T follicular helper cell (primary cell): ENCODE measurements around the gene WDR64.

Source experiments
- DNase-seq: peaks from one replicate; pipeline ENCODE4 v3.0.0-alpha.2; 2020; ENCODE audit warnings: low read depth

The WDR64 gene

DNA sequence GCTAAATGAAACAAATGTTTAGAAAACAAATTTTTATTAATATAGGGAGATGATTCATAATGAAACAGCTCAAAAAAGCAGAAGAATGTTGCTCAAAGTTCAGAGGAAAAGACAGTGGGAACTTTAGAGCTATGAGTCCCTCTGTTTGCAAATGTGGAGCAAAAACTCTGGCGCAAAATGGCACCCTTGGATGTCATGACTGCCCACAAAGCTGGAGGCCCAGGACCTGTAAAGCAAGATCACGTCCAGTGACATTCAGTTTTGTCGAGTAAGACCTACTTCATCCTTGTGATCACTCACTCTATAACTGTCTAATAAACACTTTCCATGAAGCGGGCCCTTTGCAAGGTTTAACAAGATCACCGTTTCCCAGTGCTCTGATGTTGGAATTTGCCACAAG, 186.8 kb downstream of the WDR64 start:
- no peak for DNase-seq

DNA sequence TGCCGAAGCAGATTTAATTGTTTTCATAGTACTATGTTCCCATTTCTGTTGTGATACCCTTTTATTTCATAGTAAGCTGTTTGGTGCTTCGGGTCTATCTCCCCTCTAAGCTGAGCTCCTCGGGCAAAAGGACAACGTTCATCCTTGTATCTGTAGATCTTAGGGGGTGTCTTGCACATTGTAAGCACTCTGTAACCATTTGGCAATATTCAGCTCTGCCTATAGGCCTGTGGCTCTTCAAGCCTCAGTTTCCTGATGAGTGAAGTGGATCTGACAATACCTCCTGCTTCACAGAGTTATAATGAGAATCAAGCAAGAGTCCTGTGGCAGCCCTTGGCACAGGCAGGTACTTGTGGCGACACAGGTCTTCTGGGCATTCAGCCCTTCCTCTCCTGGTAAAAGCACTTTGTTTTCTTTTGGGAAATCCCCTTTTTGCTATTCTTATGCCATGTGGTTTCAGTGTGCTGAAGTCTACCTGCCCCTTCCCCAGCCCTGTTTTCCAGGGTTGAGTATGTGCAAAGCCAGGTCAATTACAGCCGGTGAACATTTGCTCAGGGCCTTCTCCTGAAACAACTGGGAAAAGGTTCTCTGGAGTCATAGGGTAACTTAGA, 187.4 kb downstream of the WDR64 start:
- DNase-seq = no peak

DNA sequence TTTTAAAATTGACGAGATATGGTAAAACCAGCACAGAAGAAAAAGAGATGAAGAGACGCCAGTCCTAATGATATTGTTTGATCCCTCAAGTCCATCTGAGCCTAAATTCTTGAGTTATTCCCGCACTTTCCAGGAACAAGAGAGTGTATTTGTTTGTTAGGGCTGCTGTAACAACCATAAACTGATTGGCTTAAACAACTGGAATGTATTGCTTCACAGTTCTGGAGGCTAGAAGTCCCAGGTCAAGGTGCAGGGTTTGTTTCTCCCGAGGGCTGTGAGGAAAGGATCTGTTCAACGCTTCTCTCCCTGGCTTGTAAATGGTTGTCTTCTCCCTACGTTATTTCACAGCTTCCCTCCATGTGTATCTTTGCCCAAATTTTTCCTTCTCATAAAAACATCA, 188.1 kb downstream of the WDR64 start:
- no peak for DNase-seq

DNA sequence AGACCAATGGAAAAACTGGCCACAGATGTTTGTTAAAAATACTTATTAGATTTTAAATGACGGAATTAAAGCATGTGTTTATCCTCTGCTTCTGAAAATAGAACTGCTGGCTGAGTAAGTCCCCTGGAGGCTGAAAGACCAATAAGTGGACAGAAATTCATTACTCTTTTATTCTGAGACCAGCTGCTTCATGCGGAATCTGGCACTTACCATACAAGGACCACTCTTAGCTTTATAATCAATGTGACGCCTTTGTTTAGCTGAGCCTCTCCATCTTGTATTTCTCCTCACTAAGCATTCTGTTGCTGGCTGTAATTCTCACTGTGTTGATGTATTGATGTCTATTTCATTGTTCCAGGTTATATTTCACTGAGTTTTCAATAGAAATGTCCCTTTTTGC, 189.6 kb downstream of the WDR64 start:
- DNase-seq = no peak

DNA sequence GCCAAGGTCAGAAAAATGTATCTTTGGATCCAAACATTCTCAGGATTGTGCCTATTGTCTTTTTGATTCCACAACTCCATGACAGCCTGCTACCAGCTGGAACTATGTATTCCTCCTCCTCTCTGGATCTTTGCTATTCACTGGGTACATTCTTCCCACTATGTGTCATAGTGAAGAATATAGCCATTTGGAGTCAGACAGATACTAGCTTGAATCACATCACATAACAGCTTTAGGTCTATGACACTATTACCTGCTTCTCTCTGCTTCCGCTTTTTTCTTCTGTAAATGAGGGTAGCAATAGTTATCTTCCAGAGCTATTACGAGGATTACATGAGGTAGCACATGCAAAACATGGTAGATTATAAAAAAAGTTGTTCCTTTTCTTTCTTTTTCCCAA, 190.5 kb downstream of the WDR64 start:
- DNase-seq = no peak

DNA sequence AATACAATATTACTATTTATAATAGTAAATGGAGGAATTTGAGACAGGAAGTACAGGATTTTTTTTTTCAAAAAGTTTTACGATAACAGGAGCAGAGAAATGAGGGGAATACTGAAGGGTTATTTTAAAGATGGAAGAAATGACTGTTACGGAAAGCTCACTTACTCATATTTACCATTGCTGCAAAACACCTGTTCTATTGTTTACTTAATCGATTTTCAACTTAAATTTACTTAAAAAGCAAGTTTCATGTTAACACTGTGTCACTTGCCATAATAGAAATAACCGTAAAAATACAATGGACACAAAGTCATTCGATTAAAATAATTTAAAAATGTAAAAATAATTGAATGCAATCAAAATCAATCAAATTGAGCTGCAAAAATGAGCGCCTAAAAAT, 192.5 kb downstream of the WDR64 start:
- DNase-seq = no peak

DNA sequence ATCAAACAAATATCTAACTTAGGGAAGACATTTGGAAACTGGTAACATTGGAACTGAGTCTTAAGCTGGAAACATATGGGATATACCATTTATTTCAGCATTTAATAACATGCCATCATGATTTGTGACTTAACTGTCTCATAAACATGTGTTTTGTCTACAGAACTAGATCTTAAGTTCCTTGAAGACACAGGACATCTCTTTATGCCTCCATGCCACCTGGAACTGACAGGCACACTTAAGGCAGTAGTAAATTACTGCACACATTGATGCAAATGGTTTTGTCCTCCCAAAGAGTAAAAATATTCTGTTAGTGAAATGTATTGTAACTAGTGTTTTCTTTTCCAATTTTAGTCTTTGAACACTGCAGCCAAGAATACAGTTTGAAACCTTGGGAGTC, 194.3 kb downstream of the WDR64 start:
- no peak for DNase-seq

DNA sequence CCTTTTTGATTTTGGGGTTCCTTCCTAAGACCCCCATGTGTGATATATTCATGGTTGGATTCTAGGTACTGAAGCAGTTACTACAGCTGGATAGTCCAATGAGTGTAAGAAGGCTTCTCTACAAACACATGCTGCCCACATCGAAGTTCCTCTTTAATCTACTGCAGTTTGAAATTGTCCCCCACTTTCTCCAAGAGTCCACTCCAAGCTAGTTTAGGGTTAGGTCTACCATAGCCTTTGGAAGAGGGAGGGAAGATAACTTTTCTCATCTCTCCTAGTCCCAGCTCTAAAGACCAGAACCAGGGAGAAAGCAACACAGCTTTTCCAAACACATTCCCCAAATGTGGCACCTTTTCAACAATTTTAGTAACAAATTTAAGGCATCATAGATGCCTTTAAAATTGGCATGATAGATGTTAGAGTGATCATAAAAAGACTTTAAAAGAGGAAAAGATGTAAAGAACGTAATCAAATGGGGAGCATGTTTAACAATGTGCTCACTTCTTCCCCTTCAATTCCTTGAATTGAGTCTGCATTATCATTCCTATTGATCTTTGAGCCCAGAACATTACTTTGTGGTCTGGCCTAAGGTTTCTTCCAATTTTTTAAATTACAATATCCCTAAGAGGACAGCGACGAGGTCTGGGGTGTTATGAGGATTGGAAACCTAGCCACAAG, 194.9 kb downstream of the WDR64 start:
- no peak for DNase-seq

DNA sequence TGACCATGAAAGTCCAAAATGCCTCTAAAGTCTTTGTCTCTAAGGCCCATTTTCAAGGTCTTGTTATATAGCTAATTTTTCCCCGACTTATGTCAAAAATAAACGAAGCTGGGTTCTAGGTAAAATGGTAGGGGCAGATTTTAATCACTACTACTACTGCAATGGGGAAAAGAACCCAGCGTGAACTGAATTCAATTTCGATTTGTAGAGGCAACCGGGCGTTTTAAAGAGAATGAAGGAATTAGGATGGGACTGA, 195.4 kb downstream of the WDR64 start:
- DNase-seq = no peak

DNA sequence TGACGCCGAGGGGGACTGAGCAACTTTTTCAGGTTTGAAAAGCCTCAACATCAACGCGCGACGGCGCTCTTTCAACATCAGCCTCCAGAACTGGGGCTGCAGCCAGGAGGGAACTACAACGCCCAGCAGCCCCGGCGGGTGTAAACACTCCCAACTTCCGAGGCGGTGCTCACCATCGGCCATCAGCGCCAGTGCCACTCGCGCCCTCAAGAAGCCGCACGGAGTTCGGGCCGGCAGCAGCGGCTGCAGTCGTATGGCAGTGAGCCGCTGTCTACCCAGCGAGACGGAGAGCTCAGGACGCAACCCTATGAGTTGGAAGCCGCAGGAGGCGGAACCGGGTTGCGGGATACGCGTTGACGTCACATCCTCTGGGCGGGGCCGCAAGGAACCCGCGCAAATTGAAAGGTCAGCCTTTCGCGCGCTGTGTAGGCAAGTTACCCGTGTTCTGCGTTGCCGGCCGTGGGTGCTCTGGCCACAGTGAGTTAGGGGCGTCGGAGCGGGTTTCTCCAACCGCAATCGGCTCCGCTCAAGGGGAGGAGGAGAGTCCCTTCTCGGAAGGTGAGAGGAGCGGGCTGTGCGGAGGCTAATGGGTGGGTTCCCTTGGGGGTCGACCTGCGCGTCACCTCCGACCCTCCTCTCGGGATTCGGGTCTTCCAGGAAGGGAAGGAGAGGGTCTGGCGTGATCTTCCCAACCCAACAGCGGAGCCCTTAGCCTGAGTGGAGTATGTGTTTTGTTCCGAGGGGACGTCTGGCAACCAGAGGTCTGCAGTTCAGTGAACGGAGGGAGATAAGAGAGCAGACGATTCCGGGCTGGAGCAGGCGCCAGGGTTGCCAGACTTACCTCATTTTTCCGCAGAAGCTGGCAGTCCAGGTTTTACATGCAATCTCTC, 196.0 kb downstream of the WDR64 start, which contains the start of gene EXO1:
Gene EXO1 (plus strand): TSS at position 409 of the 890 bp plus-strand sequence. CDS start 2,222 bp downstream, outside the sequence.
- peak; percentile 80 for DNase-seq

DNA sequence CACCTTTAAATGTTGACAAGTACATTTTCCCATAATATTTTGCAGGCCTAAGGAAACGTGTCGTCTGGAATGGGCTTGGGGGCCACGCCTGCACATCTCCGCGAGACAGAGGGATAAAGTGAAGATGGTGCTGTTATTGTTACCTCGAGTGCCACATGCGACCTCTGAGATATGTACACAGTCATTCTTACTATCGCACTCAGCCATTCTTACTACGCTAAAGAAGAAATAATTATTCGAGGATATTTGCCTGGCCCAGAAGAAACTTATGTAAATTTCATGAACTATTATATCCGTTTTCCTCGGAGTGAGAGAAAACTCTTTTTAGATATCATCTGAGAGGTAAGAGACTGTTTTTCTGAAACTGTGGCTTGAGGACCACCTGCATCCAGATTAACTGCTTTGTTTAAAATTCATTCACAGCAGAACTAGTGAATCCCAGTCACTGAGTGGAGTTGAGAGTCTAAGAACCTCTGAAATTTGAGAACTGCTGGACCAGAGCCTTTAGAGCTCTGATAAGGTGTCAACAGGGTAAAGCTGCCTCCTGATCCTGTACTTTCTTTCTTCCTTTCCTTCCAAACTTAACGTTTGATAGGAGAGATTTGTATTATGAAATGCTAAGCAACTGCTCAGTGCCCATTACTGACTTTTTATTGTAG, 196.7 kb downstream of the WDR64 start:
- DNase-seq = no peak

DNA sequence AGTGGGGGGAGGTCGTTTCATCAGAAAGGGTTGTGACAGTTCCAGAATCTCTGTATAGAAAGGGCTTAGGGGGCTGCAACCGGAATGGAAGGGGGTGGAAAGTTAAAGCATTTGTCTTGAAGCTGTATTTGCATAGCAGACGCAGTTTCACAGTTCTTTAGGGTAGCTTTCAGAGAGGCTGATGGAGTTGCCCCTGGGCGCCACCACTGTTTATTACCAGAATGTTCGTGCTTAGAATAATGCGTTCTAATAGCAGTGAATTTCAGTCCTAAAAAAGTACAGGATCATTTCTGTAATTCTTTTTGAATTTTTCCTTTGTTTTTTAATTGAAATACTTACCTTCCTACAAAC, 197.2 kb downstream of the WDR64 start:
- DNase-seq = no peak
